NCI-H1092 treated with DMSO at 0.1 percent for 48 hours (cell line): ENCODE results near the gene PBX3.
"Not testable (repeated sequence)": the region's sequence is repeated elsewhere in the genome, so short reads cannot be mapped to it uniquely, and the experiment has no call there.

Experiments
- DNase-seq: peaks from one replicate; lab custom pipeline; 2025; lab: John Stamatoyannopoulos, UW

Gene PBX3

DNA sequence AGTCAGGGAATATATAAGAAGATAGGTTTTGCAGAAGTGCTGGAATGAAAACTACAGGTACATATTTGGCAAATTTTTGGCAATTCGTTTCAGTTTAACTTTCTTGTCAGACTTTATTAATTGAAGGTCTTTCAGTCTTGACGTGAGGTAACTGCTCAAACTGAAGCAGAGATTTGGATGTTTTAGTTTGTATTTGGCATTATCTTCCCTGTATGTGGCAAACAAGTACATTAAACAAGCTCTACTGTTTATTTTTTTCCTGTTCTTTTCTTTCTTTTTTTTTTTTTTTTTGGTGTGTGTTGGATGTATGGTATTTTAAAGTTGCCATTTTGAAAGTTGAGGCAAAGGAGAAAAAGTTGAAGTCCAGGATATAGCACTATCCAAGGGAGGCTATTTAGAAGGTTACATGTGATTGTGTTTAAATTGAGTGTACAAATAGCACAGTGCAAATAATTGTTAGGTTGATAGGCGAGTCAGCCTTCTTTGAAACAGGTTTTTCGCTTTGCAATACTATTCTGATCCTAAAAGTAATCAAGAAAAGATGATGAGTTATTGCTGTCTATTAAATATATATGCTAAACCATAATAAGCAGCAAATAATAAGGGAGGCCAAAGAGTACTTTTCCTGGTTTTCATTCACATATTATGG, 2.2 kb downstream of the PBX3 start:
- no peak for DNase-seq

GRCh38 chr9:125749951-125750626, 2.9 kb downstream of the PBX3 start:
- DNase-seq: peak; percentile 63

GRCh38 chr9:125750627-125751011, 3.4 kb downstream of the PBX3 start:
- peak; percentile 60 for DNase-seq

DNA sequence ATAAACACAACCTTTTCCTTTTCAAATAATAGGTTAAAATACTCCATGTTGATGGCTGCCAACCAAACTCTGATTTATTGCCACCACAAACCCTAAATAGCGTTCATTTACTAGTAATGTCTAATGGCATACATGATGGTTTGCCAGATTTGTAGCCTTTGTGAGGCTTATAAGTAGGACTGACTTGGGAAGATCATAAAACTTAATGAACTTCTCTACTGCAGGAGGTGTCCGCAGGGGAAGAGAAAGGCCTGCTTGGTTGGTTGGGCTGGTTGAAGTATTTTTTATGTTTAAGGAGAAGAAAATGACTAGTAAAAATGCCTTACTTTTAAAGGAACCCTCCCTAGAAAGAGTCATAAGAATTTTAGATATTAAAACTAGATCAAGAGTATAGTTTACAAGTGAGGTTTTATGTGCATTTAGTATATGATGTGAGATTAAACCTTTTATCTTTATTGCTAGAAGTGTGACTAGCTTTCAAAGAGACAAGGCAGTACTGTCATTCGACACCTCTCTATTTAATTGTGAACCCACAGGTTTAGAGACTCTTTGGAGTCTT, 5.0 kb downstream of the PBX3 start:
- peak; percentile 45 for DNase-seq

GRCh38 chr9:125754096-125754495, 6.9 kb downstream of the PBX3 start:
- DNase-seq: no peak

DNA sequence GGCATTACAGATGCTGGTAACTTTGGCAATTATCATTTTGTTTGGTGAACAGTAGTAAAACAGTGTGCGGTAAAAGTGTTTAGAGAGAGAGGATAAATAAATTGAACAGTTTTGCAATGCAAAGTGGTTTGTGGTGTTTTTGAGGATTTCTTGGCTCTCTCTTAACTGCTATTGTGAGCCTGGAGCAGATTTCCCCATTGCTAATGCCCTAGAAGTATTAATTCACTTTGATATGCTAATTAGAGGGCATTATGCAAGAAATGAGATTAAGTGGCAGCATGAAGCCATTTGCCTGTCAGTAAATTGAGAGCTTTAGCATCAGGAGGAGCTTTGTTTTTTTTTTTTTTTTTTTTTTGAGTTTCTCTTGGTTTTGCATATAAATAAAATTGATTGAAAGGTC, 8.2 kb downstream of the PBX3 start:
- DNase-seq: no peak

DNA sequence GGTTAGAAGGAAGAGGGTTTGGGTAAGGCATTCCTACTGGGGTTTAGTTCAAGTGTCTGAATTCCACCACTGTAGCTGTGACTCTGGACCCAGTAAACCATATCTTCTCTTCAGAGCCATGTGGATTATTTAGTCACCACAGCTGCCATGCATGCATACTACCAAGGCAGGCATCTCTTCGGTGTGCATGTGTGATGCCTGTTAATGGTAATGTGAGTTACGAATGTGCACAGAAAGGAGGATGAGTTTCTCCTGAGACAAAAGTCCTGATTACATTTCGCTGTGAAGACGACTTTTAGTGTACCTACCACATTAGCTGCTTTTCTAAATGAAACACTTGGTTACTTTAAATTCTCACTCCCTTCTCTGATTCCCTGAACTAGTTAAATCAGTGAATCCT, 9.3 kb downstream of the PBX3 start:
- DNase-seq: no peak

DNA sequence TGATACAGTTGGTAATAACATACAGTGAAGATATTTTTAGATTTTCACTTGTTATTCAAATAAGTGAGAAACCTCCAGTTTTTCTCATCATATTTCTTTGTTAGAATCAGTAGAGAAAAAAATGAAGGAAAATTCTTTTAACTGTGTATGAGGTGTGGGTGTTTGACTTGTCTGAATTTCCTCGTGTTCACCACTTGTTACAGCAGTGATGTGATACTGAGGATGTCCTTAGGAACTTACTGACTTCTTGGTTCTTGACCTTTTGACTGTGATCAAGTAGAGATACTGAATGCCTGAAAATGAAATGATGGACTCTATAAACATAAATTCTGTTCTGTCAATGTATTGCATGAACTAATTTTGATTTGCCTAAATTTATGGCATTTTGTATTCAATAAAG, 10.7 kb downstream of the PBX3 start:
- DNase-seq: no peak

DNA sequence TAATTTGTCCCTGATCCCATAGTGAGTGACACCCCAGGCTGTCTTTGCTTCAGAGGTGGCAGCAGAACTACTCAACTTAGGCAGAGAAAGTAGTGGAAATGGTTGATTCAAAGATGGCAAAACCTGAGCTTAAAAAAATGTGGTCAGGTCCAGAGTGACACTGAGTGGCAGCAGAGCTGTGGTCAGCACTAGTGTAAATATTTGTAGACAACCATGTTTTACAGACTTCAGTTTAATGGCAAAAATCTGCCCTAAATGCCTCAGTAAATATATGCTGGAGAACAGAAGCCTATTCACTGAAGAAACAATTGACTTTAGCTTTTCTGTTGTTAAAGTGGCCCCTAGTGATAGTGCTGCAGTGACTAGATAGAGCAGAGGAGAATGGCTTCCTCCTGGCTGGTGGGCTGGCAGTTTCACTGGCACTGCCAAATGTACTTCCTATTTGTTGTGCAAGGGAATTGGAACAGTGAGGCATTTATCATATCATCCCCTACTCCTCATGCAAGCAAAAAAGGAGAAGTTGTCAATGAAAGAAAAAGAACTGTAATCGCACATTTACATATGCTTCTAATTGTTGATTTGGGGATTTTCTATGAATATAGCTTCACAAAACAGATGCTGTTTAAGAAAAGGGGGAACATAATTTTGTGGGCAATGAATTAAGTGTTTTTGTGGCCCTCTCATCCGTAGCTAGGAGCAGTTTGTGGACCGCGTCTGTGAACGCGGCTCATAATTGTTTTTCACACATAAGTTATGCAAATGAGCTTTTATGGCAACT, 12.0 kb downstream of the PBX3 start:
- peak; percentile 76 for DNase-seq

GRCh38 chr9:125759764-125760129, 12.6 kb downstream of the PBX3 start:
- peak; percentile 66 for DNase-seq

GRCh38 chr9:125760537-125760936, 13.4 kb downstream of the PBX3 start:
- no peak for DNase-seq

DNA sequence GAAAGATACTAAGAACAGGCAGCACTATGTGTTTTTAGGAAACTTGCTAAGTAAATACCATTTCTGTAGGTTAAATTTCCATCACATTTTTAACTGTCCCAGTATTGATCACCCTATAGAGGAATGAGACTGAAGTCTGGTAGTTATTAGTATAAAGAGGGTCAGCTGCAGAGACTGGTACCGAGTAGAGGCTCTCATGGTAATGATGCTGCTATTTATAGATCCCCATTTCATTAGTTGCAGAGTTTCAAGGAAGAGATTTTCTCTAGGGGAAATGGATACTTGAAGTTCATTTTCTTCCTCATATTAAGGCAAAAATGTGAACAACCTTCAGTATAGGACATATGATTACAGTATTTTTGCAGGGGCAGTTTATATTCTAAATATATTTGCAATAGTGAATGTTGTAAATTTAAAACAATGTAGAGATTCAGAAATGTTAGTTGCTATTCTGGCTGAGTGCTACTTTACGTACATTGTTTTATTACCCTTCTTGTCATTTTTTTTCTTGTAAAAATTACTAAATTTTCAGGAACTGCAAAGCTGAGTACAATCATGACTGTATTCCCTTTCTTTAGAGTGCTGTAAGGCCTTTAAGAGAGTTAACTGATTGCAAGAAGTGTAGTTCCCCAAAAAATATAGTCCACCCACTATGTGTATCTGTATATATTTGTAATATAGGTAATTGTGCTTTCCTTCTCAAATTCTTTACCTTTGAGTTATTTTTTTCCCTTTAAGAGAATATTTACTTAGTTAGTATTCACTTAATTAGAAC, 14.7 kb downstream of the PBX3 start:
- DNase-seq: peak; percentile 41

DNA sequence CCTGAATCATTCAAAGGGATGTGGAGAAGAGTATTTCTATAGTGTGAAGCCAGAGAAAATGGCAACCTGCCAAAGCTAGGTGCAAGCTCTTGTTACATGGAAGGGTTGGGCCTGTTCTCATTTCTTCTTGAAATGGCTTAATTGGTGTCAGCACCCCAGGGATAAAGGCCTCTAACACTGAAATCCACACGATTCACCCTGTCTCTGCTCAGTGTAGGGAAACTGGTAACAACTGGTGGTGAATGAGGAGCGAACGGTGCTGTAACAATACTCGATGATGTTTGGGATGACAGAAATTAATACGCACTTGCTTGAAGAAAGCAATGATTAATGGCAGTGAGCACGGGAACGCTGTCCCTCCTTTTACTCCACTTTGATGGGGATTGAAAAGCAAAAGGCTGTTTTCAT, 16.2 kb downstream of the PBX3 start:
- DNase-seq: peak; percentile 98

- no peak for DNase-seq
These were observed 17.0 kb downstream of the PBX3 start for GRCh38 chr9:125764198-125764597.

DNA sequence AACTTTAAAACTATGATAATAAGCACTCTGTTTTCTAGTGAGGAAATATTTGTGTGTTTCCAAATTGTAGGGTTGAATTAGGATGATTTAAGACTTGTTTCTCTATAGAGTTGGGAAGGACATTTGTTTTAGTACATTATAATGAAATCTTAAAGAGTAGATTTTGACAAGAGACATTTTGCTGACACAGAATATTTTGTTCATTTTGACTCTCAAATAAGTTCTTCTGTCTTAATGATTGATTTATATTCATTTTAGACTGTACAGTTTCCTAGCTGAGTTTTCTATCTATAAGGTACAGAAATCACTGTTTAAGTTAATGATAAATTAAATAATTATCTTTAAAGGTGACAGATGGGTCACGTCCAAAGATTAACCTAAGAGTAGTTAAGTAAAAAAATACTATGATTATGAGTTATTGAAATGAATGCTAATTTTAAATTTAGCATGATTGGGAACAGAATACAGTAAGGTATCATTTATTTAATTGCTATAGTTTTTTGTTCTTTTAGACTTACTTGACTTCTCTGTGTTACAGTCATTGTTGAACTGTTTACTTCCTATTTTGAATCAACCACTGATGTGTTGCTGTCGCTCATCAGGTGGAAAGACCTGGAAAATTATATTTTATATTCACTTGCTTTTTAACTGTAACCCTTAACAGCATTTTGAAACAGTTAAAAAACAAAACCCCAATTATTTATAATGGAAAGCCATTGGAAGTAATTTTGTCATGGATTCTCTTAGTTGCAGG, 19.5 kb downstream of the PBX3 start:
- no peak for DNase-seq

- no peak for DNase-seq
These were observed 20.2 kb downstream of the PBX3 start for GRCh38 chr9:125767349-125767748.

- DNase-seq: no peak
These were observed 21.6 kb downstream of the PBX3 start for GRCh38 chr9:125768803-125769202.

- no peak for DNase-seq
These were observed 23.9 kb downstream of the PBX3 start for GRCh38 chr9:125771037-125771436.

GRCh38 chr9:125772740-125773139, 25.6 kb downstream of the PBX3 start:
- no peak for DNase-seq

DNA sequence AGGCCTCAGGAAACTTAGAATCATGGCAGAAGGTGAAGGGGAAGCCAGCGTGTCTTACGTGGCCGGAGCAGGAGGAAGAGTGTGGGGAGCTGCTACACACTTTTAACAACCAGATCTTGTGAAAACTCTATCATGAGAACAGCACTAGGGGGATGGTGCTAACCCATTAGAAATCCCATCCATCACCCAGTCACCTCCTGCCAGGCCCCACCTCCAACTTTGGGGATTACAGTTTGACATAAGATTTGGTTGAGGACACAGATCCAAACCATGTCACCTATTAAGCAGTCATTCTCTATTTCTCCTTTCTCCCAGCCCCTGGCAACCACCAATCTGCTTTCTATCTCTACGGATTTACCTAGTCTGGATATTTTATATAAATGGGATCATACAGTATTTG, 26.9 kb downstream of the PBX3 start:
- DNase-seq: no peak

GRCh38 chr9:125776789-125777188, 29.6 kb downstream of the PBX3 start:
- not testable (repeated sequence) for DNase-seq
